H9 (cell line): ENCODE measurements around the gene ZNF709. TPM values are rescaled to one million over a fixed set of nuclear protein-coding genes. Genes with fewer than 3 reads are reported as not detected.
A peak's percentile ranks its signal among the peaks of the same experiment; 100 is the strongest.
"Not testable (repeated sequence)": the region's sequence is repeated elsewhere in the genome, so short reads cannot be mapped to it uniquely, and the experiment has no call there.

Experiments
- DNase-seq: peaks from one replicate; pipeline ENCODE4 v3.0.0-alpha.2; 2017
- H2AFZ ChIP-seq: one replicate; pipeline ENCODE4 v1.6.1; 2013; ENCODE audit warnings: mild to moderate bottlenecking, low read length, control low read depth, moderate library complexity
- H2AK5ac ChIP-seq: 2 replicates; pipeline ENCODE4 v1.6.1; 2013; ENCODE audit warnings: low read length, control low read depth, mixed read lengths; ENCODE audit not compliant: insufficient read length
- H2BK120ac ChIP-seq: one replicate; pipeline ENCODE4 v1.6.1; 2013; ENCODE audit warnings: low read depth, mild to moderate bottlenecking, low read length, control low read depth, inconsistent platforms; ENCODE audit not compliant: poor library complexity, severe bottlenecking
- H2BK12ac ChIP-seq: 2 replicates; pipeline ENCODE4 v1.6.1; 2013; ENCODE audit warnings: low read length, control low read depth, mixed read lengths, low read depth; ENCODE audit not compliant: insufficient read length
- H2BK15ac ChIP-seq: 2 replicates; pipeline ENCODE4 v1.6.1; 2013; ENCODE audit warnings: low read depth, low read length, control low read depth
- H2BK20ac ChIP-seq: one replicate; pipeline ENCODE4 v1.6.1; 2013; ENCODE audit warnings: low read depth, mild to moderate bottlenecking, low read length, control low read depth, inconsistent platforms; ENCODE audit not compliant: poor library complexity, severe bottlenecking
- H2BK5ac ChIP-seq: 2 replicates; pipeline ENCODE4 v1.6.1; 2013; ENCODE audit warnings: low read length, control low read depth, mixed read lengths; ENCODE audit not compliant: insufficient read length
- H3K14ac ChIP-seq: 2 replicates; pipeline ENCODE4 v1.6.1; 2013; ENCODE audit warnings: low read length, control low read depth; ENCODE audit not compliant: insufficient read depth
- H3K18ac ChIP-seq: 2 replicates; pipeline ENCODE4 v1.6.1; 2013; ENCODE audit warnings: low read depth, mild to moderate bottlenecking, mixed read lengths, low read length, control low read depth; ENCODE audit not compliant: insufficient read length
- H3K23ac ChIP-seq: 2 replicates; pipeline ENCODE4 v1.6.1; 2013; ENCODE audit warnings: low read length, control low read depth, mixed read lengths, low read depth; ENCODE audit not compliant: insufficient read length
- H3K23me2 ChIP-seq: 2 replicates; pipeline ENCODE4 v1.6.1; 2013; ENCODE audit warnings: low read depth, mild to moderate bottlenecking, mixed read lengths, low read length, control low read depth; ENCODE audit not compliant: insufficient read length, poor library complexity, severe bottlenecking
- H3K27ac ChIP-seq: 2 replicates; pipeline ENCODE4 v1.5.1; 2013; ENCODE audit warnings: low read length, control low read depth, mixed read lengths, low read depth; ENCODE audit not compliant: insufficient read length
- H3K27me3 ChIP-seq: 2 replicates; pipeline ENCODE4 v1.6.1; 2013; ENCODE audit warnings: low read length, control low read depth, inconsistent platforms; ENCODE audit not compliant: insufficient read depth
- H3K4ac ChIP-seq: 2 replicates; pipeline ENCODE4 v1.6.1; 2013; ENCODE audit warnings: low read depth, mild to moderate bottlenecking, control low read depth, inconsistent platforms, low read length, moderate library complexity
- H3K4me1 ChIP-seq: 2 replicates; pipeline ENCODE4 v1.6.1; 2013; ENCODE audit warnings: low read length, control low read depth, inconsistent platforms; ENCODE audit not compliant: insufficient read depth
- H3K4me2 ChIP-seq: 2 replicates; pipeline ENCODE4 v1.6.1; 2013; ENCODE audit warnings: low read length, control low read depth, mixed read lengths; ENCODE audit not compliant: insufficient read length, insufficient read depth
- H3K56ac ChIP-seq: 2 replicates; pipeline ENCODE4 v1.6.1; 2013; ENCODE audit warnings: low read depth, mild to moderate bottlenecking, mixed read lengths, low read length, control low read depth; ENCODE audit not compliant: insufficient read length
- H3K79me1 ChIP-seq: 2 replicates; pipeline ENCODE4 v1.6.1; 2013; ENCODE audit warnings: low read depth, mild to moderate bottlenecking, moderate library complexity, low read length, control low read depth, inconsistent platforms; ENCODE audit not compliant: insufficient read depth, poor library complexity, severe bottlenecking
- H3K79me2 ChIP-seq: 2 replicates; pipeline ENCODE4 v1.6.1; 2013; ENCODE audit warnings: low read length, control low read depth, inconsistent platforms; ENCODE audit not compliant: insufficient read depth
- H3K9ac ChIP-seq: 2 replicates; pipeline ENCODE4 v1.6.1; 2013; ENCODE audit warnings: low read length, control low read depth, mixed read lengths; ENCODE audit not compliant: insufficient read length; ENCODE audit errors: extremely low read depth
- H3K9me3 ChIP-seq: one replicate; pipeline ENCODE4 v1.6.1; 2013; ENCODE audit warnings: low read depth, low read length, inconsistent platforms; ENCODE audit not compliant: control insufficient read depth
- H3T11ph ChIP-seq: one replicate; pipeline ENCODE4 v1.6.1; 2013; ENCODE audit warnings: mild to moderate bottlenecking, low read length, control low read depth, inconsistent platforms
- H4K20me1 ChIP-seq: one replicate; pipeline ENCODE4 v1.6.1; 2013; ENCODE audit not compliant: control insufficient read depth, insufficient read length, insufficient read depth
- H4K5ac ChIP-seq: 2 replicates; pipeline ENCODE4 v1.6.1; 2013; ENCODE audit warnings: low read depth, mild to moderate bottlenecking, mixed read lengths, low read length, control low read depth; ENCODE audit not compliant: insufficient read length
- H4K8ac ChIP-seq: replicated peaks from 2 replicates; pipeline ENCODE4 v1.6.1; 2013; ENCODE audit warnings: low read length, control low read depth, mixed read lengths, low read depth; ENCODE audit not compliant: insufficient read length
- H4K91ac ChIP-seq: 2 replicates; pipeline ENCODE4 v1.6.1; 2013; ENCODE audit warnings: low read depth, mild to moderate bottlenecking, moderate library complexity, mixed read lengths, low read length, control low read depth; ENCODE audit not compliant: insufficient read length
- H3K27ac Mint-ChIP-seq, 3 experiments: 2 replicates in 2 of 3; 3 replicates in 1 of 3; pipeline ENCODE4 v1.8.0; 2020 to 2021; ENCODE audit warnings: mixed read lengths in 3 of 3, mild to moderate bottlenecking in 1 of 3, moderate library complexity in 1 of 3
- H3K27me3 Mint-ChIP-seq: 2 replicates; pipeline ENCODE4 v1.8.0; 2021; ENCODE audit warnings: low read depth, mild to moderate bottlenecking, moderate library complexity, mixed read lengths
- H3K36me3 Mint-ChIP-seq, 3 experiments: 2 replicates in 2 of 3; 3 replicates in 1 of 3; pipeline ENCODE4 v1.8.0; 2020 to 2021; ENCODE audit warnings: low read depth in 3 of 3, mixed read lengths in 3 of 3; ENCODE audit not compliant: insufficient read depth in 1 of 3
- H3K4me1 Mint-ChIP-seq, 2 experiments: 2 replicates each; pipeline ENCODE4 v1.8.0; 2020; ENCODE audit warnings: mixed read lengths in 2 of 2
- H3K4me3 Mint-ChIP-seq, 2 experiments: 2 replicates in 1 of 2; 3 replicates in 1 of 2; pipeline ENCODE4 v1.8.0; 2020 to 2021; ENCODE audit warnings: mild to moderate bottlenecking in 2 of 2, mixed read lengths in 2 of 2, moderate library complexity in 1 of 2
- H3K9me3 Mint-ChIP-seq, 2 experiments: 2 replicates in 1 of 2; 3 replicates in 1 of 2; pipeline ENCODE4 v1.8.0; 2020; ENCODE audit warnings: mild to moderate bottlenecking in 2 of 2, mixed read lengths in 2 of 2, moderate library complexity in 1 of 2
- whole genome bisulfite sequencing: extraction: QIAGEN DNeasy Blood & Tissue Kit; methylation state at CpG from one replicate; pipeline ENCODE4 v1.1.7; 2013; ENCODE audit warnings: missing lambda C conversion rate, low lambda C conversion rate, mixed read lengths; ENCODE audit not compliant: insufficient read length; ENCODE audit errors: extremely low coverage; 5-methylcytosine and 5-hydroxymethylcytosine counted together
- total RNA-seq: library from RNA; stranded (reverse); gene quantifications from 2 replicates; pipeline ENCODE4 v1.2.1, GENCODE V29; 2021
- TF ChIP-seq, protein P1 (sequence below): fragments of 200-600 bp; sonication (generic); conservative IDR thresholded peaks from 3 replicates; pipeline ENCODE4 v1.8.0; 2021; ENCODE audit warnings: antibody characterized with exemption, mild to moderate bottlenecking

Gene ZNF709
- total RNA-seq, 1 experiment from 2014 or later = 2.1 TPM

DNA sequence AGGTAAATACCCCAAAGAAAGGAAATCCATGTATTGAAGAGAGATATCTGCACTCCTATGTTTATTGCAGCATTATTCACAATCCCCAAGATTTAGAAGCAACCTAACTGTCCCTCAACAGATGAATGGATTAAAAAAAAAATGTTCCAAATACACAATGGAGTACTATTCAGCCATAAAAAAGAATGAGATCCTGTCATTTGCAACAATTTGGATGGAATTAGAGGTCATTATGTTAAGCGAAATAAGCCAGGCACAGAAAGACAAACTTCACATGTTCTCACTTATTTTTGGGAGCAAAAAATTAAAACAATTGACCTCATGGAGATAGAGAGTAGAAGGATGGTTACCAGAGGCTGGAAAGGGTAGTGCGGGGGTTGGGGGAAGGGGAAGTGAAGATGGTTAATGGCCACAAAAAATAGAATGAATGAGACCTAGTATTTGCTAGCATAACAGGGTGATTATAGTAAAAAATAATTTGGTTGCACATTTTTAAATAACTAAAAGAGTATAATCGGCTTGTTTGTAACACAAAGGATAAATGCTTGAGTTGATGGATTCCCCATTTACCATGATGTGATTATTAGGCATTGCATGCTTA, 9.7 kb upstream of the ZNF709 start:
- no peak overlapping the region for H3K27ac Mint-ChIP-seq
- no CpG with 5 or more reads among the region's 3 CpGs for WGBS

DNA sequence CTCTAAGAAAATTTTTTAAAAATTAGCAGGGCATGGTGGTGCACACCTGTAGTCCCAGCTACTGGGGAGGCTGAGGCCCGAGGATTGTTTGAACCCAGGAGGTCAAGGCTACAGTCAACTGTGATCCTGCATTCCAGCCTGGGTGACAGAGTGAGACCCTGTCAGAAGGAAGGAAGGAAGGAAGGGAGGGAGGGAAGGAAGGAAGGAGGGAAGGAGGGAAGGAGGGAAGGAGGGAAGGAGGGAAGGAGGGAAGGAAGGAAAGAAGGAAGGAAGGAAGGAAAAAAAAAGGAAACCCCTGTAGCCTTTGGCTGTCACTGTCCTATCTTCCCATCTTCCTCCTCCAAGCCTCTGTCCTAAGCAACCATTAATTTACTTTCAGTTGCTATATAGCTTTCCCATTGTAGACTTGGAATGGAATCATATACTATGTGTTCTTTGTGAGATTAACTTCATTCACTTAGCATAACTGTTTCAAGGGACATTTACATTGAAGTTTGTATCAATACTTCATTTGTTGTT, 1.7 kb upstream of the ZNF709 start:
- no CpG with 5 or more reads among the region's 1 CpG for WGBS
- H3K27me3 Mint-ChIP-seq = peaks cover 11% of the 10 kb centered on the region
- not testable (repeated sequence) for H3K9me3 ChIP-seq, H2BK5ac ChIP-seq, H3K4me1 ChIP-seq, H3K27ac Mint-ChIP-seq, H3K9ac ChIP-seq, H3K9me3 Mint-ChIP-seq, H3K23ac ChIP-seq, H4K8ac ChIP-seq, H2BK15ac ChIP-seq, H3K27me3 ChIP-seq, H3K27ac ChIP-seq, H2BK20ac ChIP-seq, H3K79me2 ChIP-seq, H2BK12ac ChIP-seq, H3K56ac ChIP-seq, H4K91ac ChIP-seq, H2BK120ac ChIP-seq, H3K18ac ChIP-seq, DNase-seq, H4K20me1 ChIP-seq, H3K4me3 Mint-ChIP-seq, H3K14ac ChIP-seq, H3K4ac ChIP-seq, H4K5ac ChIP-seq, H3K36me3 Mint-ChIP-seq, H3K79me1 ChIP-seq, H3K4me2 ChIP-seq, H2AFZ ChIP-seq, H2AK5ac ChIP-seq, H3T11ph ChIP-seq
- peaks cover 10% of the 10 kb centered on the region for H3K23me2 ChIP-seq
- H3K4me1 Mint-ChIP-seq = peaks cover 13 to 19% of the 10 kb centered on the region in 2 experiments

More for the DNA sequence above, 9.7 kb upstream of the ZNF709 start:
- Histone ChIP-seq H2BK120ac (no peak overlapping the region), H3K9ac (no peak overlapping the region), H3T11ph (no peak overlapping the region), H2BK20ac (no peak overlapping the region), H3K79me1 (no peaks in the 10 kb centered on the region), H3K27ac (no peak overlapping the region), H2BK12ac (no peak overlapping the region), H3K56ac (no peak overlapping the region), H4K20me1 (no peaks in the 10 kb centered on the region), H2BK15ac (no peak overlapping the region), H3K4ac (no peak overlapping the region), H3K23ac (no peak overlapping the region), H3K4me1 (no peaks in the 10 kb centered on the region), H2BK5ac (no peak overlapping the region), H3K79me2 (no peaks in the 10 kb centered on the region), H3K27me3 (no peaks in the 10 kb centered on the region), H4K8ac (no peak overlapping the region), H3K14ac (no peak overlapping the region), H3K23me2 (peaks cover 3% of the 10 kb centered on the region), H3K4me2 (peak overlapping the region; percentile 48), H4K91ac (no peak overlapping the region), H2AFZ (no peak overlapping the region), H2AK5ac (no peak overlapping the region), H3K9me3 (no peaks in the 10 kb centered on the region), H3K18ac (no peak overlapping the region), H4K5ac (no peak overlapping the region)
- Mint-ChIP-seq H3K4me3 (peak overlapping the region in 1 of 2 experiments; percentile 24; a peak in 2 of 5 replicates), H3K4me1 (peaks cover 8% of the 10 kb centered on the region in 2 experiments), H3K27me3 (peaks cover 9% of the 10 kb centered on the region), H3K36me3 (no peaks in the 10 kb centered on the region; a peak in 2 of 7 replicates), H3K9me3 (peaks cover 5% of the 10 kb centered on the region in 2 experiments; a peak in 3 of 5 replicates)
- TF ChIP-seq, protein P1, sequence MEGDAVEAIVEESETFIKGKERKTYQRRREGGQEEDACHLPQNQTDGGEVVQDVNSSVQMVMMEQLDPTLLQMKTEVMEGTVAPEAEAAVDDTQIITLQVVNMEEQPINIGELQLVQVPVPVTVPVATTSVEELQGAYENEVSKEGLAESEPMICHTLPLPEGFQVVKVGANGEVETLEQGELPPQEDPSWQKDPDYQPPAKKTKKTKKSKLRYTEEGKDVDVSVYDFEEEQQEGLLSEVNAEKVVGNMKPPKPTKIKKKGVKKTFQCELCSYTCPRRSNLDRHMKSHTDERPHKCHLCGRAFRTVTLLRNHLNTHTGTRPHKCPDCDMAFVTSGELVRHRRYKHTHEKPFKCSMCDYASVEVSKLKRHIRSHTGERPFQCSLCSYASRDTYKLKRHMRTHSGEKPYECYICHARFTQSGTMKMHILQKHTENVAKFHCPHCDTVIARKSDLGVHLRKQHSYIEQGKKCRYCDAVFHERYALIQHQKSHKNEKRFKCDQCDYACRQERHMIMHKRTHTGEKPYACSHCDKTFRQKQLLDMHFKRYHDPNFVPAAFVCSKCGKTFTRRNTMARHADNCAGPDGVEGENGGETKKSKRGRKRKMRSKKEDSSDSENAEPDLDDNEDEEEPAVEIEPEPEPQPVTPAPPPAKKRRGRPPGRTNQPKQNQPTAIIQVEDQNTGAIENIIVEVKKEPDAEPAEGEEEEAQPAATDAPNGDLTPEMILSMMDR = no peak
- DNase-seq = no peak
